OCI-LY3 (cell line): ENCODE measurements around the gene ADAMTS3.

Source experiments
- H2AFZ ChIP-seq: fragments of 200-600, 300-600 bp; shearing (Covaris generic); 2 replicates; pipeline ENCODE4 v1.6.0; 2014; ENCODE audit warnings: antibody characterized with exemption, low read depth, low read length
- H3K27ac ChIP-seq: fragments of 200-600, 300-600 bp; sonication (generic); 2 replicates; pipeline ENCODE4 v1.5.1; 2014; ENCODE audit warnings: mild to moderate bottlenecking, low read length, moderate library complexity, mixed read lengths
- H3K27me3 ChIP-seq: fragments of 200-600, 300-600 bp; sonication (generic); 2 replicates; pipeline ENCODE4 v1.6.1; 2014; ENCODE audit warnings: low read depth, low read length, mixed read lengths
- H3K36me3 ChIP-seq: fragments of 200-600, 300-600 bp; sonication (generic); replicated peaks from 2 replicates; pipeline ENCODE3; 2014; ENCODE audit warnings: low read depth, low read length, mixed read lengths
- H3K4me1 ChIP-seq: fragments of 300-600, 200-600 bp; sonication (generic); 2 replicates; pipeline ENCODE4 v1.6.1; 2014; ENCODE audit warnings: low read length, mixed read lengths
- H3K4me2 ChIP-seq: fragments of 200-600, 300-600 bp; sonication (generic); 2 replicates; pipeline ENCODE4 v1.6.1; 2014; ENCODE audit warnings: low read length, mixed read lengths
- H3K4me3 ChIP-seq: fragments of 300-600, 200-600 bp; sonication (generic); 2 replicates; pipeline ENCODE4 v1.5.1; 2014; ENCODE audit warnings: antibody characterized with exemption, mild to moderate bottlenecking, low read length, moderate library complexity
- H3K79me2 ChIP-seq: fragments of 300-600, 200-600 bp; shearing (Covaris generic); 2 replicates; pipeline ENCODE4 v1.6.1; 2014; ENCODE audit warnings: mild to moderate bottlenecking, low read length, mixed read lengths
- H3K9ac ChIP-seq: fragments of 300-600, 200-600 bp; shearing (Covaris generic); 2 replicates; pipeline ENCODE4 v1.6.0; 2014; ENCODE audit warnings: mild to moderate bottlenecking, low read length, moderate library complexity
- H3K9me3 ChIP-seq: fragments of 200-600, 300-600 bp; shearing (Covaris generic); 2 replicates; pipeline ENCODE4 v1.6.1; 2014; ENCODE audit warnings: low read length, mixed read lengths; ENCODE audit not compliant: insufficient read depth
- H4K20me1 ChIP-seq: fragments of 200-600, 300-600 bp; sonication (generic); 2 replicates; pipeline ENCODE4 v1.6.1; 2016; ENCODE audit warnings: low read length, mixed read lengths; ENCODE audit not compliant: insufficient read depth
- CTCF ChIP-seq: fragments of 200-600, 300-600 bp; sonication (generic); IDR thresholded peaks from 2 replicates; pipeline ENCODE4 v1.5.1; 2014; ENCODE audit warnings: antibody characterized with exemption, low read length, low read depth
- EZH2phosphoT487 ChIP-seq: fragments of 200-600 bp; shearing (Covaris generic); IDR thresholded peaks from 2 replicates; pipeline ENCODE4 v1.6.1; 2018; ENCODE audit warnings: antibody characterized with exemption, mixed run types, low read depth

The ADAMTS3 gene

DNA sequence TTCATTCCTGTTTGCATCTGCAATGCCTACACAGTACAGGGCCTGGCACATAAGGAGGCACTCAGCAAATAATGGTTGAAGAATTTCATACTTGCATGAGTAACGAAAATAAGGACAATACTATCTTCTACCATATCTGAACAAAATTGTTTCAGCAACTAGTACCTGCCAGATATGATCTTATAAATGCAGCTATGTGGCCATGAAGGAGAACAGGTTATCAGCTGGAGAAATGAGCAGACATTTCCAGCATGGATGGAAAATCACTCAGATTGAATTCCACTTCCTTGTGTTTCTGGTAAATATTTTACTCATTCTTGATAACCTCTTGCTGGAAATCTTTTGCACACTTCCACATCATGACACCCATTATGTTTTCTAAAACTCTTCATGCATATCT, 204.0 kb downstream of the ADAMTS3 start:
- no peak for TF ChIP-seq CTCF
- TF ChIP-seq EZH2phosphoT487 = no peak
- no peaks in the 10 kb centered on the region for H3K36me3 ChIP-seq
- no peaks in the 10 kb centered on the region for H3K9me3 ChIP-seq
- no peak overlapping the region for H2AFZ ChIP-seq
- H3K4me2 ChIP-seq = no peak overlapping the region
- H3K4me3 ChIP-seq = no peak overlapping the region
- H4K20me1 ChIP-seq = no peaks in the 10 kb centered on the region
- no peak overlapping the region for H3K9ac ChIP-seq
- H3K4me1 ChIP-seq = no peaks in the 10 kb centered on the region
- no peaks in the 10 kb centered on the region for H3K79me2 ChIP-seq
- no peaks in the 10 kb centered on the region for H3K27me3 ChIP-seq
- no peak overlapping the region for H3K27ac ChIP-seq

- Histone ChIP-seq H4K20me1 (no peaks in the 10 kb centered on the region), H3K27me3 (no peaks in the 10 kb centered on the region), H3K9ac (no peak overlapping the region), H2AFZ (no peak overlapping the region), H3K79me2 (no peaks in the 10 kb centered on the region), H3K36me3 (no peaks in the 10 kb centered on the region), H3K4me1 (no peaks in the 10 kb centered on the region), H3K27ac (no peak overlapping the region), H3K9me3 (no peaks in the 10 kb centered on the region), H3K4me2 (no peak overlapping the region), H3K4me3 (no peak overlapping the region)
- TF ChIP-seq EZH2phosphoT487 (no peak), CTCF (no peak)
These were observed 208.9 kb downstream of the ADAMTS3 start for GRCh38 chr4:72360075-72360474.

GRCh38 chr4:72358483-72358882, 210.5 kb downstream of the ADAMTS3 start:
- Histone ChIP-seq H3K4me2 (no peak overlapping the region), H4K20me1 (no peaks in the 10 kb centered on the region), H3K9ac (no peak overlapping the region), H3K9me3 (no peaks in the 10 kb centered on the region), H3K27ac (no peak overlapping the region), H2AFZ (no peak overlapping the region), H3K4me1 (no peaks in the 10 kb centered on the region), H3K79me2 (no peaks in the 10 kb centered on the region), H3K36me3 (no peaks in the 10 kb centered on the region), H3K4me3 (no peak overlapping the region), H3K27me3 (no peaks in the 10 kb centered on the region)
- TF ChIP-seq CTCF = no peak
- TF ChIP-seq EZH2phosphoT487 = no peak

- Histone ChIP-seq H3K27ac (no peak overlapping the region), H3K9ac (no peak overlapping the region), H3K36me3 (no peaks in the 10 kb centered on the region), H3K79me2 (no peaks in the 10 kb centered on the region), H3K4me1 (no peaks in the 10 kb centered on the region), H3K4me3 (no peak overlapping the region), H3K9me3 (no peaks in the 10 kb centered on the region), H3K4me2 (no peak overlapping the region), H4K20me1 (no peaks in the 10 kb centered on the region), H3K27me3 (no peaks in the 10 kb centered on the region), H2AFZ (no peak overlapping the region)
- TF ChIP-seq EZH2phosphoT487 (no peak), CTCF (no peak)
These were observed 211.1 kb downstream of the ADAMTS3 start for GRCh38 chr4:72357908-72358307.
